ENCODE data around the gene ZNF701. TPM values are rescaled to one million over a fixed set of nuclear protein-coding genes. Genes with fewer than 3 reads are reported as not detected.

ZNF701 gene
- total RNA-seq = 5.0 and 6.5 TPM in 2 replicates

DNA sequence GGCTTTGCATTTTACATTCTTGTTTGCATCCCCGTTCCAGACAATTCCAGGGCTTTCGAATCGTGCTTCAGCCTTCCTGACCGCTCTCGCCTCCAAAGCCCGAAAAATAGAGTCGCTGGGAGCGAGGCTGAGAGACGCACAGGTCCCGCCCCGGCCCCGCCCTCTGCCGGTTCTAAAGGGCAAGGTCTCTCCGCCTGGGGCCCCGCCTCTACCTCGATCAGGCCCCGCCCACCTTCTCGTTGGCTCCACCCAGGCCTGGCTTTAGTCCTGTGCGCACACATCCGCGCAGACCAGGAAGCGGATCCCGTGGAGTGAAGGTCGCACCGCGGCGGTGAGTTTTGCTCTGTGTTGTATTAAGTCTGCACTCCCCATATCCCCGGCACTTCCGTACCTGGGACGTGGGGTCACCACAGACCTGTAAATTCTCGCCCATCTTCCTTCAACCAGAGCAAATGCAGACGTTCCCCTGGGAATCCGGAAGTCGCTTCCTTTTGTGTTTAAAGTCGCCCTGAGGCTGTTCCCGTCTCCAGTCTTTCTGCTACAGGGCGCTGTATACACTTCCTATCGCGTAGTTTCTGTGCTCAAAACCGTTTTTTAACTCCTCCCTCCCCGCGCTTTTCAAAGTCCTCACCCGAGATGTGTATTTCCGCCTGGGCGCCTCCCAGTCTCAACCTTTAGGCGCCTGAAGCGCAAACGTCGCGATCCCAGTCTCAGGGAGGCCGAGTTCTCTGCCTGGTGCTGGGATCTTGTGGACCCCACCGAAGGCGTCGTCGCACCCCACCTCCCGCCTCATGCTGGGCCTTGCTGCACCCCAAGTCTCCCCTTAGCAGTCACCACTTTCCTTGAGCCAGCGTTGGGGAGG is at the start of gene ZNF701:
Gene ZNF701, plus strand, starts transcription at position 288 of the 862 bp plus-strand sequence. CDS start 3,861 bp downstream, outside the sequence.

GRCh38 chr19:52527134-52527955 is 42.7 kb upstream of the ZNF701 start, which contains the start of gene ZNF808:
Gene ZNF808 (plus strand): TSS chr19:52527668. CDS start chr19:52543285, 15,617 bp downstream.

Other genes starting within 250 kb of the ZNF701 start
- 4.1 and 4.6 TPM in 2 replicates for gene ZNF610, start 234.0 kb upstream of the ZNF701 start, total RNA-seq
- 15.2 and 28.0 TPM in 2 replicates for gene ZNF880, start 200.4 kb upstream of the ZNF701 start, total RNA-seq
- gene ZNF528, start 172.4 kb upstream of the ZNF701 start, total RNA-seq = 10.4 and 19.5 TPM in 2 replicates
- gene ZNF534, start 141.1 kb upstream of the ZNF701 start, total RNA-seq = 0.06 TPM in 1 of 2 replicates, not detected in the other
- gene ZNF578, start 116.7 kb upstream of the ZNF701 start, total RNA-seq = 3.2 and 4.7 TPM in 2 replicates
- 5.8 and 11.0 TPM in 2 replicates for gene ZNF808, start 42.6 kb upstream of the ZNF701 start, total RNA-seq
- gene ZNF83, start 68.1 kb downstream of the ZNF701 start, total RNA-seq = 21.2 and 21.3 TPM in 2 replicates
- gene ZNF611, start 164.8 kb downstream of the ZNF701 start, total RNA-seq = 6.1 and 11.4 TPM in 2 replicates
- gene ZNF600, start 216.5 kb downstream of the ZNF701 start, total RNA-seq = 2.2 and 3.9 TPM in 2 replicates

Measured in cardiac ventricle fibroblast (primary cell).